CD4-positive, alpha-beta T cell (primary cell): ENCODE data around the gene ABRACL. TPM values are rescaled to one million over a fixed set of nuclear protein-coding genes. Genes with fewer than 3 reads are reported as not detected.

Experiments
- ATAC-seq: fragments of 200-7000 bp; cut with Tn5 transposase; one replicate; pipeline ENCODE4 v1.10.0; 2022; ENCODE audit warnings: mild to moderate bottlenecking; ENCODE audit not compliant: poor library complexity
- CTCF ChIA-PET: fragments of 350-600 bp; sonication (Branson Sonifier 250); formaldehyde crosslinking; loops from one replicate; lab custom pipeline; 2021; ENCODE audit warnings: antibody characterized with exemption, inconsistent platforms; lab: Charles Lee
- POLR2A ChIA-PET: fragments of 350-600 bp; sonication (Branson Sonifier 250); formaldehyde crosslinking; loops from one replicate; lab custom pipeline; 2021; ENCODE audit warnings: antibody characterized with exemption, inconsistent platforms; lab: Charles Lee
- DNase-seq, 14 experiments: peaks; one replicate each; pipeline ENCODE4 v3.0.0-alpha.2; 2013 to 2020; ENCODE audit warnings: mixed read lengths in 2 of 14
- H3K27ac ChIP-seq, 2 donors: one replicate each; pipeline versions ENCODE4 v1.5.1 to v1.7.0; 2013; ENCODE audit warnings: low read length in 2 of 2, low read depth in 1 of 2, mild to moderate bottlenecking in 1 of 2
- H3K27me3 ChIP-seq, 2 experiments: 1 replicate in 1 of 2; 2 replicates in 1 of 2; pipeline versions ENCODE4 v1.6.1 to v1.7.0; 2013; ENCODE audit warnings: low read length in 2 of 2, control low read depth in 1 of 2, mild to moderate bottlenecking in 1 of 2, moderate library complexity in 1 of 2; ENCODE audit not compliant: insufficient read depth in 2 of 2, control insufficient read depth in 1 of 2
- H3K36me3 ChIP-seq: one replicate; pipeline ENCODE4 v1.6.1; 2013; ENCODE audit warnings: low read length, control low read depth; ENCODE audit not compliant: insufficient read depth
- H3K4me1 ChIP-seq: one replicate; pipeline ENCODE4 v1.6.1; 2013; ENCODE audit warnings: low read length, control low read depth; ENCODE audit not compliant: insufficient read depth
- H3K4me3 ChIP-seq: one replicate; pipeline ENCODE4 v1.5.1; 2013; ENCODE audit warnings: mild to moderate bottlenecking, low read length, moderate library complexity
- H3K9me3 ChIP-seq, 2 experiments: 1 replicate in 1 of 2; 2 replicates in 1 of 2; pipeline versions ENCODE4 v1.6.1 to v1.7.0; 2013; ENCODE audit warnings: low read length in 2 of 2, mild to moderate bottlenecking in 2 of 2, control low read depth in 1 of 2, moderate library complexity in 1 of 2; ENCODE audit not compliant: control insufficient read depth in 1 of 2, insufficient read depth in 1 of 2
- H3K27ac Mint-ChIP-seq: one replicate; pipeline ENCODE4 v1.8.0; 2020; ENCODE audit warnings: mixed read lengths
- H3K27me3 Mint-ChIP-seq: one replicate; pipeline ENCODE4 v1.8.0; 2021; ENCODE audit warnings: mixed read lengths
- H3K36me3 Mint-ChIP-seq: one replicate; pipeline ENCODE4 v1.8.0; 2021; ENCODE audit warnings: low read depth, mixed read lengths
- H3K4me1 Mint-ChIP-seq: one replicate; pipeline ENCODE4 v1.8.0; 2021; ENCODE audit warnings: low read depth, mixed read lengths
- H3K4me3 Mint-ChIP-seq: one replicate; pipeline ENCODE4 v1.8.0; 2020; ENCODE audit warnings: mild to moderate bottlenecking, mixed read lengths
- H3K9me3 Mint-ChIP-seq: one replicate; pipeline ENCODE4 v1.8.0; 2020; ENCODE audit warnings: mixed read lengths
- CTCF ChIP-seq: fragments of 200-600 bp; IDR thresholded peaks from one replicate; pipeline ENCODE4 v1.8.0; 2022; ENCODE audit warnings: antibody characterized with exemption, mild to moderate bottlenecking
- intact Hi-C, 2 experiments: fragments of 100-400 bp; cut with DNase I in 1 of 2; cut with micrococcal nuclease in 1 of 2; formaldehyde crosslinking; loops; one replicate each; pipeline versions ENCODE4 v1.15.1 to v1.9.0; 2023 to 2025; cut with DNase I, micrococcal nuclease
- total RNA-seq, 174 experiments: library from RNA in 2 of 174; stranded (reverse) in 2 of 174; gene quantifications; one replicate each; pipeline ENCODE4 v1.2.3 and lab custom pipeline; 2021 to 2026

ABRACL gene
- total RNA-seq, 2 experiments from 2014 or later = 36.8 to 40.6 TPM

DNA sequence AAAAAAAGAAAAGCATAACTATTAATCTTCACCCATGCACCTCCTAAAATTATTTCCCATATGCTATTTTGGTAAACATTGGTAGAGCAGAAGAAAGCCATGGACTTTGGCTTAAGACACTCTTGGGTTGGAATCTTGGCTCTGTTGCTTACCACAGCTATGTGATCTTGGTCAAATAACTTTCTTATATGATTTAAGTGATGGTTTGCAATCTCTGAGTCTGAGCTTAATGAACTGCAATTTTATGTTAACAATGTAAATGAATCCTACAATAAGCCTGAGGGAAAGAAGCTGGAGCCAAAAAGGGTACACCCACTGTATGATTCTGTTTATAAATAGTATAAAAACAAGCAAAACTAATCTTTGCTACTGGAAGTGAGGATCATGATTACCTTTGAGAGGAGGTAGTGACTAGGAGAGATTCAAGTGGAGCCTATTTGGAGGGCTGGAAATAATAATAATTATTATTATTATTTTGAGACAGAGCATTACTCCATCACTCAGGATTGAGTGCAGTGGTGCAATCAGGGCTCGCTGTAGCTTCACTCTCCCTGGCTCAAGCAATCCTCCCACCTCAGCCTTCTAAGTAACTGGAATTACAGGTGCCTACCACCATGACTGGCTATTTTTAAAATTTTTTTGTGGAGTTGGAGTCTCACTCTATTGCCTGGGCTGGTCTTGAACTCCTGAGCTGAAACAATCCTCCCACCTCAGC lies 34.5 kb downstream of the ABRACL start:
- Histone ChIP-seq H3K9me3 (no peaks in the 10 kb centered on the region), H3K4me1 (no peaks in the 10 kb centered on the region), H3K27me3 (no peaks in the 10 kb centered on the region), H3K36me3 (no peaks in the 10 kb centered on the region), H3K27ac (no peak overlapping the region), H3K4me3 (no peak overlapping the region)
- Mint-ChIP-seq H3K4me3 (no peak overlapping the region), H3K9me3 (no peaks in the 10 kb centered on the region), H3K27me3 (no peaks in the 10 kb centered on the region), H3K4me1 (no peaks in the 10 kb centered on the region), H3K27ac (no peak overlapping the region), H3K36me3 (no peaks in the 10 kb centered on the region)
- no peak for TF ChIP-seq CTCF
- ChIA-PET CTCF (no interaction called here), POLR2A (interaction anchor here (0.5 kb wide), 1 partner anchor 40 kb away, joined by 3 read pairs; no protein-coding TSS in a partner anchor)
- ATAC-seq (no peak), DNase-seq (no peak)
- intact Hi-C loops = no loop called here

GRCh38 chr6:139064981-139065665 lies 36.6 kb downstream of the ABRACL start:
- Histone ChIP-seq H3K27me3 (no peaks in the 10 kb centered on the region), H3K36me3 (no peaks in the 10 kb centered on the region), H3K4me3 (no peak overlapping the region), H3K27ac (no peak overlapping the region), H3K9me3 (no peaks in the 10 kb centered on the region), H3K4me1 (no peaks in the 10 kb centered on the region)
- no peak for TF ChIP-seq CTCF
- Mint-ChIP-seq H3K4me3 (no peak overlapping the region), H3K4me1 (no peaks in the 10 kb centered on the region), H3K27me3 (no peaks in the 10 kb centered on the region), H3K27ac (no peak overlapping the region), H3K9me3 (no peaks in the 10 kb centered on the region), H3K36me3 (no peaks in the 10 kb centered on the region)
- CTCF ChIA-PET = no interaction called here
- intact Hi-C loops = no loop called here
- POLR2A ChIA-PET = interaction anchor here (0.9 kb wide), 1 partner anchor 48 kb away, joined by 3 read pairs; no protein-coding TSS in a partner anchor
- DNase-seq = no peak
- no peak for ATAC-seq

DNA sequence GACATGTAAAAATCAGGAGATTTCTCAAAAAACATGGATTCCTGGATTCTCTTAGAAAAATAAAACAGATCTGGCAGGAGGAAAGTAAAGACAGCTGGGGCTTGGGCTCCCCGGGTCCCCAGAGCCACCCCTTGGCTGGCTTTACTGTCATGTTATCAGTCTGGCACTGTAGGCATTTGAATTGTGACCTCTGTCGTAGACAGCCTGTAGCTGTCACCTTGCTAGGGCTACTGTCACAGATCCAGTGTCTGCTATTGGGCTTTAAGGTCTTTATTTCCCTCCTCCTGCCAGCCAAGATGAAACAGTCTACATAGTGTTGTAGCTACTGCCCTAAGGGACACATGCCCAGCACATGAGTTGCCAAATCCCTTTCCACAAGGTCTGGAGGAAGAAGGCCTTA lies 37.5 kb downstream of the ABRACL start:
- H3K36me3 Mint-ChIP-seq = no peaks in the 10 kb centered on the region
- POLR2A ChIA-PET = interaction anchor here (0.9 kb wide), 1 partner anchor 47 kb away, joined by 3 read pairs; no protein-coding TSS in a partner anchor
- intact Hi-C loops = no loop called here

More for the DNA sequence above, 37.5 kb downstream of the ABRACL start:
- Histone ChIP-seq H3K27ac (no peak overlapping the region), H3K36me3 (no peaks in the 10 kb centered on the region), H3K9me3 (no peaks in the 10 kb centered on the region), H3K4me1 (no peaks in the 10 kb centered on the region), H3K27me3 (no peaks in the 10 kb centered on the region), H3K4me3 (no peak overlapping the region)
- DNase-seq (no peak), ATAC-seq (no peak)
- no peaks in the 10 kb centered on the region for H3K4me1 Mint-ChIP-seq
- CTCF ChIA-PET = no interaction called here
- TF ChIP-seq CTCF = no peak
- no peaks in the 10 kb centered on the region for H3K27me3 Mint-ChIP-seq
- H3K4me3 Mint-ChIP-seq = no peak overlapping the region
- H3K9me3 Mint-ChIP-seq = no peaks in the 10 kb centered on the region
- no peak overlapping the region for H3K27ac Mint-ChIP-seq
